ENCODE results near the gene OCA2.

DNA sequence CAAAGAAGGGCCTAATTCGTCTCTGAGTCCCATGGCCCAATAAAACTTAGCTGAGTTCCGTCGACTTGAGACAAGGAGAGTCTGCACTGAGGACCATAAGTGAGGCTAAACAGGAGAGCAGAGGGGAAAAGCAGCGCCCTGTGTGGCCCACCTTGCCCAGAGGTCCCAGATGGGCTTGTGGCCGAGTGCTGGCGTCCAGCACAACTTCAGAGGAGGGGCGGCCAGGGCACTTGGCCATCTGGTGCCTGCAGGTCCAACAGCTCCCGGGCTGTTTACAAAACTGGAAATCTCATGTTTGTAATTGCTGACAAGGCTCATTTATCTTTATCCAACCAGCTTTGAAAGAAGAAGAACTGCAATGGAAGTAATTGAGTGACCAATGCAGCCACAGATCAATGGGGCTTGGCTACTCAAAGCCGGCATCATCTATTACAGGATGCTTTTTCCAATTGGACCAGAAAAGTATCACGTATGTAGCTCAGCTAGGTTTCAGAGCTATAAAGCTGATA lies 306.3 kb downstream of the OCA2 start:
- TF ChIP-seq, protein P1, sequence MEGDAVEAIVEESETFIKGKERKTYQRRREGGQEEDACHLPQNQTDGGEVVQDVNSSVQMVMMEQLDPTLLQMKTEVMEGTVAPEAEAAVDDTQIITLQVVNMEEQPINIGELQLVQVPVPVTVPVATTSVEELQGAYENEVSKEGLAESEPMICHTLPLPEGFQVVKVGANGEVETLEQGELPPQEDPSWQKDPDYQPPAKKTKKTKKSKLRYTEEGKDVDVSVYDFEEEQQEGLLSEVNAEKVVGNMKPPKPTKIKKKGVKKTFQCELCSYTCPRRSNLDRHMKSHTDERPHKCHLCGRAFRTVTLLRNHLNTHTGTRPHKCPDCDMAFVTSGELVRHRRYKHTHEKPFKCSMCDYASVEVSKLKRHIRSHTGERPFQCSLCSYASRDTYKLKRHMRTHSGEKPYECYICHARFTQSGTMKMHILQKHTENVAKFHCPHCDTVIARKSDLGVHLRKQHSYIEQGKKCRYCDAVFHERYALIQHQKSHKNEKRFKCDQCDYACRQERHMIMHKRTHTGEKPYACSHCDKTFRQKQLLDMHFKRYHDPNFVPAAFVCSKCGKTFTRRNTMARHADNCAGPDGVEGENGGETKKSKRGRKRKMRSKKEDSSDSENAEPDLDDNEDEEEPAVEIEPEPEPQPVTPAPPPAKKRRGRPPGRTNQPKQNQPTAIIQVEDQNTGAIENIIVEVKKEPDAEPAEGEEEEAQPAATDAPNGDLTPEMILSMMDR (IDR thresholded peaks at IDR 0.05) = no peak
- TF ChIP-seq POLR2A (IDR thresholded peaks at IDR 0.05; ENCODE audit: low read depth) (no peak), EP300 (IDR thresholded peaks at IDR 0.05) (no peak), POLR2AphosphoS5 (IDR thresholded peaks at IDR 0.05) (no peak)
